ENCODE measurements around the gene AVEN.

Gene AVEN

GRCh38 chr15:33908406-33908805 is 130.6 kb downstream of the AVEN start:
- Histone ChIP-seq H3K4me2 (ENCODE audit: low read depth, low read length, poor library complexity, severe bottlenecking) (no peak overlapping the region), H3K4me3 (ENCODE audit: low read length, poor library complexity, severe bottlenecking) (no peak overlapping the region), H3K36me3 (ENCODE audit: insufficient read depth, low read length) (no peaks in the 10 kb centered on the region), H3K27me3 (ENCODE audit: insufficient read depth, low read length, poor library complexity, severe bottlenecking) (no peaks in the 10 kb centered on the region), H3K9me2 (replicated peaks; ENCODE audit: low read depth, low read length) (no peaks in the 10 kb centered on the region), H2AFZ (ENCODE audit: low read length) (no peak overlapping the region), H4K20me1 (ENCODE audit: insufficient read depth, low read length, poor library complexity, severe bottlenecking) (no peaks in the 10 kb centered on the region), H3K9ac (ENCODE audit: low read depth, low read length, poor library complexity, severe bottlenecking) (no peak overlapping the region), H3K4me1 (ENCODE audit: insufficient read depth, low read length, poor library complexity, severe bottlenecking) (no peaks in the 10 kb centered on the region), H3F3A (ENCODE audit: low read depth) (no peaks in the 10 kb centered on the region), H3K79me2 (ENCODE audit: insufficient read depth, low read length) (no peaks in the 10 kb centered on the region), H3K9me3 (ENCODE audit: insufficient read depth, low read depth, low read length) (no peaks in the 10 kb centered on the region)
- TF ChIP-seq EZH2phosphoT487 (IDR thresholded peaks at IDR 0.05; ENCODE audit: borderline replicate concordance) (no peak), CTCF (conservative IDR thresholded peaks at IDR 0.05; ENCODE audit: low read length) (no peak)

GRCh38 chr15:33907326-33907725 is 131.7 kb downstream of the AVEN start:
- TF ChIP-seq CTCF (conservative IDR thresholded peaks at IDR 0.05; ENCODE audit: low read length) (no peak), EZH2phosphoT487 (IDR thresholded peaks at IDR 0.05; ENCODE audit: borderline replicate concordance) (no peak)
- Histone ChIP-seq H3K9ac (ENCODE audit: low read depth, low read length, poor library complexity, severe bottlenecking) (no peak overlapping the region), H3K9me2 (replicated peaks; ENCODE audit: low read depth, low read length) (no peaks in the 10 kb centered on the region)

GRCh38 chr15:33903661-33904060 is 135.3 kb downstream of the AVEN start:
- H2AFZ ChIP-seq (ENCODE audit: low read length): no peak overlapping the region
- no peaks in the 10 kb centered on the region for H3K27me3 ChIP-seq (ENCODE audit: insufficient read depth, low read length, poor library complexity, severe bottlenecking)
- H3K9ac ChIP-seq (ENCODE audit: low read depth, low read length, poor library complexity, severe bottlenecking): no peak overlapping the region
- no peaks in the 10 kb centered on the region for H3K9me3 ChIP-seq (ENCODE audit: insufficient read depth, low read depth, low read length)
- no peaks in the 10 kb centered on the region for H3K79me2 ChIP-seq (ENCODE audit: insufficient read depth, low read length)
- H4K20me1 ChIP-seq (ENCODE audit: insufficient read depth, low read length, poor library complexity, severe bottlenecking): no peaks in the 10 kb centered on the region
- no peaks in the 10 kb centered on the region for H3K9me2 ChIP-seq (replicated peaks; ENCODE audit: low read depth, low read length)
- TF ChIP-seq CTCF (conservative IDR thresholded peaks at IDR 0.05; ENCODE audit: low read length): no peak
- no peak for TF ChIP-seq EZH2phosphoT487 (IDR thresholded peaks at IDR 0.05; ENCODE audit: borderline replicate concordance)
- no peaks in the 10 kb centered on the region for H3K36me3 ChIP-seq (ENCODE audit: insufficient read depth, low read length)
- H3K4me3 ChIP-seq (ENCODE audit: low read length, poor library complexity, severe bottlenecking): no peak overlapping the region
- H3K4me1 ChIP-seq (ENCODE audit: insufficient read depth, low read length, poor library complexity, severe bottlenecking): no peaks in the 10 kb centered on the region
- no peaks in the 10 kb centered on the region for H3F3A ChIP-seq (ENCODE audit: low read depth)
- no peak overlapping the region for H3K4me2 ChIP-seq (ENCODE audit: low read depth, low read length, poor library complexity, severe bottlenecking)

More at GRCh38 chr15:33907326-33907725, 131.7 kb downstream of the AVEN start:
- no peaks in the 10 kb centered on the region for H3K4me1 ChIP-seq (ENCODE audit: insufficient read depth, low read length, poor library complexity, severe bottlenecking)
- H3K79me2 ChIP-seq (ENCODE audit: insufficient read depth, low read length): no peaks in the 10 kb centered on the region
- H3K36me3 ChIP-seq (ENCODE audit: insufficient read depth, low read length): no peaks in the 10 kb centered on the region
- H3F3A ChIP-seq (ENCODE audit: low read depth): no peaks in the 10 kb centered on the region
- H3K4me3 ChIP-seq (ENCODE audit: low read length, poor library complexity, severe bottlenecking): no peak overlapping the region
- no peaks in the 10 kb centered on the region for H4K20me1 ChIP-seq (ENCODE audit: insufficient read depth, low read length, poor library complexity, severe bottlenecking)
- H3K9me3 ChIP-seq (ENCODE audit: insufficient read depth, low read depth, low read length): no peaks in the 10 kb centered on the region
- H2AFZ ChIP-seq (ENCODE audit: low read length): no peak overlapping the region
- no peaks in the 10 kb centered on the region for H3K27me3 ChIP-seq (ENCODE audit: insufficient read depth, low read length, poor library complexity, severe bottlenecking)
- H3K4me2 ChIP-seq (ENCODE audit: low read depth, low read length, poor library complexity, severe bottlenecking): no peak overlapping the region
